NAMALWA (cell line): ENCODE results near the gene IL4.

Experiments used
- DNase-seq: peaks from one replicate; pipeline ENCODE4 v3.0.0-alpha.2; 2015; ENCODE audit warnings: low spot score

IL4 gene

GRCh38 chr5:132695956-132696355 is 22.2 kb downstream of the IL4 start:
- DNase-seq, result no peak

GRCh38 chr5:132704875-132705274 is 31.1 kb downstream of the IL4 start:
- no peak for DNase-seq

- no peak for DNase-seq
Measured at GRCh38 chr5:132708645-132709044, 34.9 kb downstream of the IL4 start.

- DNase-seq, result peak; percentile 30
Measured at GRCh38 chr5:132714456-132715307, 40.9 kb downstream of the IL4 start.

- no peak for DNase-seq
Measured at GRCh38 chr5:132718544-132719312, 44.9 kb downstream of the IL4 start.

- DNase-seq, result no peak
Measured at GRCh38 chr5:132725745-132726144, 52.0 kb downstream of the IL4 start.

- no peak for DNase-seq
Measured at GRCh38 chr5:132729896-132730295, 56.1 kb downstream of the IL4 start.
